GM23248 (cell line): ENCODE data around the gene PPP1R1C. TPM values are rescaled to one million over a fixed set of nuclear protein-coding genes. Genes with fewer than 3 reads are reported as not detected.
A peak's percentile ranks its signal among the peaks of the same experiment; 100 is the strongest.

Experiments used
- DNase-seq: peaks from one replicate; pipeline ENCODE4 v3.0.0-alpha.2; 2015
- H2AFZ ChIP-seq: fragments of 200-600 bp; sonication (generic); 2 replicates; pipeline ENCODE4 v1.6.1; 2016; ENCODE audit warnings: antibody characterized with exemption
- H3F3A ChIP-seq: fragments of 200-600 bp; sonication (generic); 2 replicates; pipeline ENCODE4 v1.6.1; 2016; ENCODE audit warnings: mild to moderate bottlenecking, antibody characterized with exemption, mixed run types; ENCODE audit not compliant: insufficient read depth
- H3K27ac ChIP-seq: fragments of 200-600 bp; sonication (generic); 2 replicates; pipeline ENCODE4 v1.5.1; 2016; ENCODE audit warnings: mild to moderate bottlenecking
- H3K27me3 ChIP-seq: fragments of 200-600 bp; sonication (generic); replicated peaks from 2 replicates; pipeline ENCODE4 v1.6.1; 2016; ENCODE audit warnings: mild to moderate bottlenecking; ENCODE audit not compliant: insufficient read depth
- H3K36me3 ChIP-seq: fragments of 200-600 bp; sonication (generic); 2 replicates; pipeline ENCODE4 v1.6.1; 2016; ENCODE audit warnings: low read depth, mild to moderate bottlenecking
- H3K4me1 ChIP-seq: fragments of 200-600 bp; sonication (generic); 2 replicates; pipeline ENCODE4 v1.6.1; 2016; ENCODE audit warnings: mild to moderate bottlenecking; ENCODE audit not compliant: insufficient read depth
- H3K4me2 ChIP-seq: fragments of 200-600 bp; sonication (generic); one replicate; pipeline ENCODE4 v1.6.1; 2016; ENCODE audit warnings: mild to moderate bottlenecking; ENCODE audit not compliant: unreplicated experiment
- H3K4me3 ChIP-seq: fragments of 200-600 bp; sonication (generic); 2 replicates; pipeline ENCODE4 v1.5.1; 2016; ENCODE audit warnings: mild to moderate bottlenecking
- H3K79me2 ChIP-seq: fragments of 200-600 bp; sonication (generic); 2 replicates; pipeline ENCODE4 v1.6.1; 2016; ENCODE audit warnings: mild to moderate bottlenecking; ENCODE audit not compliant: insufficient read depth
- H3K9ac ChIP-seq: fragments of 200-600 bp; sonication (generic); 2 replicates; pipeline ENCODE4 v1.6.1; 2016; ENCODE audit warnings: mild to moderate bottlenecking
- H3K9me2 ChIP-seq: fragments of 200-600 bp; sonication (generic); 2 replicates; pipeline ENCODE4 v1.6.1; 2016; ENCODE audit warnings: mixed run types, mild to moderate bottlenecking, moderate library complexity; ENCODE audit not compliant: insufficient read depth
- H3K9me3 ChIP-seq: fragments of 200-600 bp; sonication (generic); one replicate; pipeline ENCODE4 v1.6.1; 2017; ENCODE audit warnings: low read depth
- H4K20me1 ChIP-seq: fragments of 200-600 bp; sonication (generic); 2 replicates; pipeline ENCODE4 v1.6.0; 2016; ENCODE audit not compliant: insufficient read depth
- EZH2 ChIP-seq: fragments of 200-600 bp; sonication (generic); IDR thresholded peaks from 2 replicates; pipeline ENCODE4 v1.6.1; 2018; ENCODE audit warnings: antibody characterized with exemption, mild to moderate bottlenecking; ENCODE audit not compliant: insufficient read depth, poor library complexity, severe bottlenecking
- EZH2phosphoT487 ChIP-seq: fragments of 200-600 bp; sonication (generic); IDR thresholded peaks from 2 replicates; pipeline ENCODE4 v1.6.1; 2018; ENCODE audit warnings: antibody characterized with exemption, moderate library complexity, mild to moderate bottlenecking, low read depth; ENCODE audit not compliant: insufficient read depth
- WGBS, 2 experiments: methylation state at CpG; one replicate each; pipeline ENCODE4 v1.1.6; 2015 to 2017; ENCODE audit warnings: low lambda C conversion rate in 2 of 2, low coverage in 1 of 2; ENCODE audit errors: missing lambda C conversion rate in 2 of 2; 5-methylcytosine and 5-hydroxymethylcytosine counted together
- in situ Hi-C: fragments of 300-500 bp; cut with MboI; formaldehyde crosslinking; loops from 2 replicates; pipeline ENCODE4 v1.15.0; 2020
- polyA plus RNA-seq: library from polyadenylated mRNA; unstranded; fragments of >200 nt; fragmentation: Nextera tagmentation; extraction: Ambion mirVana; gene quantifications from 2 replicates; pipeline ENCODE4 v1.2.1, GENCODE V29; 2016
- total RNA-seq: library from RNA; depleted of rRNA; stranded (reverse); fragments of >200 nt; shearing (Covaris generic); gene quantifications from 2 replicates; pipeline ENCODE4 v1.2.3, GENCODE V29; 2014; rRNA removed

Gene PPP1R1C, protein sequence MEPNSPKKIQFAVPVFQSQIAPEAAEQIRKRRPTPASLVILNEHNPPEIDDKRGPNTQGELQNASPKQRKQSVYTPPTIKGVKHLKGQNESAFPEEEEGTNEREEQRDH
- total RNA-seq (not detected in 2 replicates), polyA plus RNA-seq (not detected in 2 replicates)

DNA sequence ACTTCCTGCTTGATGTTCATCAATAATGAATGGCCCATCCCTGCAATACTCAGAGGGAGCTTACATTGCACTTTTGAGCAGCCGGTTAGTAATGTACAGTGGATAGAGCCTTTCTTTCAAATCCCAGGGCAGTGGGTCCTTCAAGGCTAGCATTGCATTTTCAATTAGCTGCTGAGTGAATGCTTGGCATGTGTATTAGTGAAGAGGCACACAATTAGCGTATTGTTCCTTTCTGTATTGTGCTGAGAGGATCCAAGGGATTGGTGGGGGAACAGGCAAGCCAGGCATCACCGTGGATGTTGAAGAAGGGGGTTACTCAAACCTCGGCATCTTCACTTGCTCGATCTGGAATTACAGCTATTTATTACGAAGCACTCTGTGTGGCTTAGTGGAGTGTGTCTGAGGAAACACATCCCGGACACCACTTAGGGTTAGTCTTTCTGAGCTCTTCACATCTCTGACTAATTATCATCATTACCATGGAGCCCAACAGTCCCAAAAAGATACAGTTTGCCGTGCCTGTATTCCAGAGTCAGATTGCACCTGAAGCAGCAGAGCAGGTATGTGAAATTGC lies at the start of gene PPP1R1C:
PPP1R1C (plus strand) TSS at position 222 of the 574 bp plus-strand sequence; CDS start at position 480, 258 bp downstream.
- Histone ChIP-seq H3K4me3 (no peak within 1 kb of the TSS), H3K36me3 (no peaks in the 10 kb centered on the region), H3K9me3 (no peaks in the 10 kb centered on the region), H3K4me2 (no peak within 1 kb of the TSS), H3F3A (no peaks in the 10 kb centered on the region), H3K4me1 (no peaks in the 10 kb centered on the region), H3K9me2 (no peaks in the 10 kb centered on the region), H2AFZ (no peak within 1 kb of the TSS), H3K27me3 (no peaks in the 10 kb centered on the region), H3K27ac (no peak within 1 kb of the TSS), H4K20me1 (no peaks in the 10 kb centered on the region), H3K79me2 (no peaks in the 10 kb centered on the region), H3K9ac (no peak within 1 kb of the TSS)
- in situ Hi-C loops: no loop called here
- TF ChIP-seq EZH2phosphoT487 (no peak), EZH2 (no peak)
- WGBS, 2 experiments: 92 to 93% methylated on average over 8 of the region's 8 CpGs
- DNase-seq: no peak

DNA sequence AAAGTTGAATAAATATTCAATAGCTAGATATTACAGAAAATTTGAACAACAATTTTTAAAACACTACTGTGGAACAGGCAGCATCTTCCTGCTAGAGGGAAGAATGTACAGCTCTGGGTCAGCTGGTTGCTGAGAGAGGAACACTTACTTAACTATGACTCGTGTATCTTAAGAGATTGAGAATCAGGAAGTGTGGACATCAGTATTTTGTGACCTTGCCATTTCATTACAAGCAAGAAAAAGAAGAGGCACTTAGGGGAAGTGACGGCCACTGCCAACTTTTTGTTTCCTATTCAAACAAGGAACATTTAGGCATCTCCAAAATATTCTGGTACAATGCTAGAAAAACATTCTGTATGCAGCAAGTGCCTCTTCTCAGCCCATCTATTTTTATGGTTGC lies 48.2 kb upstream of the PPP1R1C start:
- H4K20me1 ChIP-seq: no peaks in the 10 kb centered on the region
- no peak overlapping the region for H3K4me3 ChIP-seq
- 0 out of 2 replicates have a peak, but pooled peaks cover 5% of the 10 kb centered on the region for H3F3A ChIP-seq
- no peaks in the 10 kb centered on the region for H3K9me2 ChIP-seq
- peak; percentile 37 for DNase-seq
- no peak overlapping the region for H3K27ac ChIP-seq
- no peaks in the 10 kb centered on the region for H3K79me2 ChIP-seq
- no peak for TF ChIP-seq EZH2
- TF ChIP-seq EZH2phosphoT487: no peak
- H2AFZ ChIP-seq: no peak overlapping the region
- no peak overlapping the region for H3K4me2 ChIP-seq
- no peaks in the 10 kb centered on the region for H3K4me1 ChIP-seq
- no peaks in the 10 kb centered on the region for H3K36me3 ChIP-seq
- 13 to 18% methylated on average over 2 of the region's 2 CpGs for WGBS, 2 experiments
- no peaks in the 10 kb centered on the region for H3K9me3 ChIP-seq
- no peaks in the 10 kb centered on the region for H3K27me3 ChIP-seq
- in situ Hi-C loops: loop anchor here (25.0 kb wide), 1 partner anchor 725 kb away; no protein-coding TSS in a partner anchor
- H3K9ac ChIP-seq: no peak overlapping the region

DNA sequence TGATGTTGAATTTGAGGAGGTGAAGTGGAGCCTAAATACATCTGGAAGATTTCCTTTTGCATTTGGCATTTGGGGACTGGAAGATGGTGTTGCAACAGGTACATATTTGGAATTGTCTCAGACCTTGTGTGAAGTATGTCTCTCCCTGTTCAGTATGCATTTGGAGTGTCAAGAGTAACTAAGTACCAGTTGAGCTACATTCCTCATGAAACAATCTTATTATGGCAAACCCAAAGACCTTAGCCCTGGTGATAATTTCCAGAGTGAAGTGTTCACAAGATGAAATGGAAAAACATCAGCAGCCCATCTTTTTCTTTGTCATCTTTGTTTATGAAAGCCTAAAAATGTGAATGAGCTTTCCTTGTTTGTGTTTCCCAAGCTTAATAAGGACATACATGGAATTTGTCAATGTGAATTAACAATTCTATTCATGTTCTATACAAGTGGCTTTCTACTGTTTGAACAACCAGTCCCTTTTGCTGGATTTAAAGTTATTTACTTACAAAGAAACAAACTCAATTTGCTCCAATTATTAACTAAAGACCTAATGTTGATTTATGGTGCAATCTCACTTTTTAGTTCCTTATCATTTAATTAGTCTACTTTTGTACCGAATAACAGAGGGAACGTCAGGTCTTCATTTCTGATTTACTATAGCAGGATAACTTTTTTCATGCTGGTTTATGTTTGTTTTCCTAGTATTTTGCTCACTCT lies 42.1 kb upstream of the PPP1R1C start:
- H3K4me1 ChIP-seq: peaks cover 9% of the 10 kb centered on the region
- H3F3A ChIP-seq: 0 out of 2 replicates have a peak, but pooled peaks cover 9% of the 10 kb centered on the region
- TF ChIP-seq EZH2phosphoT487: no peak
- no peak for TF ChIP-seq EZH2
- in situ Hi-C loops: loop anchor here (25.0 kb wide), 1 partner anchor 719 kb away; no protein-coding TSS in a partner anchor
- H2AFZ ChIP-seq: no peak overlapping the region
- no peak for DNase-seq
- no peaks in the 10 kb centered on the region for H4K20me1 ChIP-seq
- H3K9me3 ChIP-seq: no peaks in the 10 kb centered on the region
- no peak overlapping the region for H3K9ac ChIP-seq
- H3K79me2 ChIP-seq: no peaks in the 10 kb centered on the region
- H3K27ac ChIP-seq: no peak overlapping the region
- no peak overlapping the region for H3K4me2 ChIP-seq
- H3K27me3 ChIP-seq: no peaks in the 10 kb centered on the region
- WGBS, 2 experiments: 94 to 98% methylated on average over 2 of the region's 2 CpGs
- H3K9me2 ChIP-seq: no peaks in the 10 kb centered on the region
- H3K4me3 ChIP-seq: no peak overlapping the region
- no peaks in the 10 kb centered on the region for H3K36me3 ChIP-seq

DNA sequence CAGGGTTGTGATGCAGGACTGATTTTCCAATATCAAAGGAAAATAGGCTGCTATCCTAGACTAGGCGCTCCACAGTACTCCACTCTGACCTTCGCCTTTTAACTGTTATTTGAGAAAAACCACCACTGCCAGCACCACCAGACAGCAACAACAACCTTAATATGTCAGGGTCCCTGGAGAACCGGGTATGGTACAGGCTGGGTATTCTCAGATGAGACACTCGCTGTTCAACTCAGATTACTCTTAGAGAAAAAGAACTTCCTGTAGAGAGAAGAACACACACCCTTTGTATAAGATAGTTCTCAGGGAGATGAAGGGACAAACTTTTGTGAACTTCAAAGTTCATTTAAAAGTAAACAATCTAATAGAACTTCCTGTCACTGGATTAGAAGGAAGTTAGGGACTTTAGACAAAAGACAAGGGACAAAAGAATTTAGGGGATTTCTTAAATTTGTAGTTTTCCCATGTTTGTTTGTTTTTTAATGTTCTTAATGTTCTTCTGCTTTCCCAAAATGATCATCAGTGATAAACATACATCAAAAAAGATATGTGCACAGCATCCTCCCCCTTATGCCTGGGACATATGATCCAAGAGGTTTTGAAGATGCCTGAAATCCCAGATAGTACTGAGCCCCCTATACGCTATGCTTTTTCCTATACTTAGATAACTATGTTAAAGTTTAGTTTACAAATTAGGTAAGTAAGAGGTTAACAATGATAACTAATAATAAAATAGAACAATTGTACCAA lies 41.3 kb upstream of the PPP1R1C start:
- DNase-seq: no peak
- no peak overlapping the region for H3K27ac ChIP-seq
- H3K4me1 ChIP-seq: peaks cover 17% of the 10 kb centered on the region
- TF ChIP-seq EZH2: no peak
- TF ChIP-seq EZH2phosphoT487: no peak
- no peak overlapping the region for H3K9ac ChIP-seq
- no peaks in the 10 kb centered on the region for H3K79me2 ChIP-seq
- H3K36me3 ChIP-seq: no peaks in the 10 kb centered on the region
- no peaks in the 10 kb centered on the region for H3K27me3 ChIP-seq
- H3K4me3 ChIP-seq: no peak overlapping the region
- H3F3A ChIP-seq: 0 out of 2 replicates have a peak, but pooled peaks cover 16% of the 10 kb centered on the region
- no peak overlapping the region for H2AFZ ChIP-seq
- in situ Hi-C loops: loop anchor here (25.0 kb wide), 1 partner anchor 718 kb away; no protein-coding TSS in a partner anchor
- WGBS, 2 experiments: 84 to 85% methylated on average over 5 of the region's 5 CpGs
- no peaks in the 10 kb centered on the region for H3K9me2 ChIP-seq
- H4K20me1 ChIP-seq: no peaks in the 10 kb centered on the region
- H3K9me3 ChIP-seq: no peaks in the 10 kb centered on the region
- no peak overlapping the region for H3K4me2 ChIP-seq
